ENCODE measurements around the gene PLXNA3.
"Not testable (repeated sequence)": the region's sequence is repeated elsewhere in the genome, so short reads cannot be mapped to it uniquely, and the experiment has no call there.

The PLXNA3 gene

DNA sequence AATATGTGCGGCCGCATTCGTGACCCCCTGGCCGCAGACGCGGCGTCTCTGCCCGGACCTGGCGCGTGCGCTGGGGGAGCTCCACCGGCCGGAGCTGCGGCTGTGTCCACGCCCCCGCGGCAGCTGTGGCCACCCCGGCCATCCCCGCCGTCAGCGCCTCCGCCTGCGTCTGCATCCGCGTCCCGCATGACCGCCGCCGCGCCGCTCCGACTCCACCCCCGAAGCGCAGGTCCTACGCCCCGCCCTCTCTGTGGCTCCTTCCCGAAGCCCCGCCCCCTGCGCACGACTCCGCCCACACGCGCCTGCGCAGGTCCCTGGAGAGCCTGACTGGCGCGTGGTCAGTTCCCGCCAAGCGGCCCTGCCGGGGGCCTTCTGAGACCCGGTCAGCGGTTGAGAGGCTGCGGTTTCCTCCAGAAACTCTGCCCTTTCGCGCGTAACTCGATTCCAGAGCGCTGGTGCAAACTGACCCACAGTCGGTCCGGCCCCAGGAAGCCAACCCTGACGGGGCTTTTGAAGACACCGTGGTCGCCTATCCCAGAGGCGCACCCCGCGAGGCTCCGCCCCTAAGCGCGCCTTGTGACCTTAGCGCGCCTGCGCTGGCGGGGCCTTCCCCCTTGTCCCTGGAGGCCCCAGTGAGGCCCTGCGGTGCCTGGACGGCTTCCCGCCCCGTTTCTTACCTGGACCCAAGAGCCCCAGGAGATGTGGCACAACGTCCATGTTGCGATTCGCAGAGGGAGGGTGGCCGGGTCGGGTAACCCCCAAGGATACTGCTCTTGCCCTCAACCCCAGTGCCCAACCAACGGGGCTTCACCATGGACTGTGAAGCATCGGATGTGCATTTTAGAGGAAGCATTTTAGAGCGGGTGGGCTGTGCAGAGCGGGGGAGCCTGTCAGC lies 20.9 kb downstream of the PLXNA3 start, which contains the start of gene LAGE3:
LAGE3 (minus strand) TSS at position 554 of the 895 bp plus-strand sequence; CDS start at position 188, 366 bp downstream.
- DNase-seq (ENCODE audit: low read depth in 2 of 2): peak; percentile 82

- DNase-seq (ENCODE audit: low read depth in 2 of 2): no peak
These were observed 23.1 kb downstream of the PLXNA3 start for GRCh38 chrX:154481195-154481594.

- no peak for DNase-seq (ENCODE audit: low read depth in 2 of 2)
These were observed 24.0 kb downstream of the PLXNA3 start for GRCh38 chrX:154481911-154482601.

DNA sequence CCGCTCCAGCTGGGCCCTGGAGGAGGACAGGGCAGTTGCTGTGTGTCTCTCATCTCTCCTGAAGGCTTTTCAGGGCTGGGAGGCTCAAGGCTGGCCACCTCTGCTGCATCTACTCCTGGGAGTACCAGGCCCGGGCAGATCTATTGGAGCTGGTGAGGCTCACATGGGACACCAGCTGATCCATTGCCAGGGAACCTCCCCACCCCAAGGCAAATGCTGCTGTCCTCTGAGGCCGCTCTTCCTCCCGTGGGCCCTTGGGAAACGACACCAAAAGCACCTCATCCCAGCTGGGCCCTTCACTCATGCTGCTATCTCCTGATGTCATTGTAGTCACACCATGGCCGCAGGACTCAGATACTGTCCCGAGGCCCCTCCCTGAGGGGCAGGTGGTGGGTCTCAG lies 24.7 kb downstream of the PLXNA3 start:
- no peak for DNase-seq (ENCODE audit: low read depth in 2 of 2)

- no peak for DNase-seq (ENCODE audit: low read depth in 2 of 2)
These were observed 25.2 kb downstream of the PLXNA3 start for GRCh38 chrX:154483325-154483724.

GRCh38 chrX:154484255-154485149 lies 26.4 kb downstream of the PLXNA3 start:
- no peak for DNase-seq (ENCODE audit: low read depth in 2 of 2)

DNA sequence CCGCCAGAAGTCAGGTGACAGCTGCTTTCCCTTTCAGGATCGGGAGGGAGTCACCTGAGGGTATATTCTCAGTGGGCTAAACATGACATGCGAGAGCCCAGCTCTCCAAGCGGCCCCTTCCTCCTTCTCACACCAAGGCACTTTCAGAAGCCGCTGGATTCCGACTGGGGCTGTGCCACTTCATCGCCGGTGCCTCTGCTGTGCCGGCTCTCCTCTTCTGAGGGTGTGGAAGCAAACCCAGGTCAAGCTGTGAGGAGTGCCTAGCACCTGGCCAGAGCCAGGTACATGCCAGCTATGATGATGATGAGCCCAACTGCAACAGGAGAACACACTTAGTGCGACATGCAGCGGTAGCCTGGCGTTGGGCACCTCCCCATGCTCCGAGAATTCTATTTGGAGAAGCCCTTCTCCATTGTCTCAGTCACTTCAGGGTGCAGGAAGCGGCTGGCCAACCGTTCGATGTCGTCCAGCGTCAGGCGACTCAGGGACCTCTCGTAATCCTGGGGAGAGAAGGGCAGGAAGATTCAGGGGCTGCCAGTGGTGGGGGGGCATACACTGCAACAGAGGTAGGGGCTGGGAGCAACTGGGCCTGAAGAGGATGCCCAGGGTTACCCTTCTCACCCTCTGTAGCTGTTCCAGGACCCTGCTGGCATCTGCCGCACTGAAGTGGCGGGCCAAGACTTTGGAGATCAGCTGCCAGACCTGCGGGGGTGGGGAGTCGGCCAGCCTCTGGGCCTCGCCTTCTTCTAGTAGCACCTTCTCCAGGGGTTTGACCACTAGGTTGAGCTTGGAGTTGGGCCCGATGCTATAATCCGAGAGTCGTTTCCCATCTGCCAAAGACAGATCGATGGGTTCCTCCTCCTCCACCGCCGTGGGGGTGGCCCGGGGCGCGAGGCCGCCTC lies 27.3 kb downstream of the PLXNA3 start:
- DNase-seq (ENCODE audit: low read depth in 2 of 2): no peak

DNA sequence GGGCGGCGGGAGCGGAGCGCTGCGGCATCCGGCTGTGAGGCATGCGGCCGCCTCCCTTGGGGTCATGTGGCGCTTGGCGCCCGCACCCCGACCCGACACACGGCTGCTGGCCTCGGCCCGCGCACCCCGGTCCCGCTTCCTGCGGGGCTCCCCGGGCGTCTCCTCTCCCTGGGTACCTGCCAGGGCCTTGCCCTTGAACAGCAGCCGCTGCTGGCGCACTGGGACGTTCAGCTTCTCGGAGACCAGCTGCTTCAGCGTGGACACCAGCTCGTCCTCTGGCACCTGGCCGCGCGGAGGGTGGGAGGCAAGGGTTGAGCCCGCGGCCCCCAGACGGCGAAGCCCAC lies 27.9 kb downstream of the PLXNA3 start:
- no peak for DNase-seq (ENCODE audit: low read depth in 2 of 2)

DNA sequence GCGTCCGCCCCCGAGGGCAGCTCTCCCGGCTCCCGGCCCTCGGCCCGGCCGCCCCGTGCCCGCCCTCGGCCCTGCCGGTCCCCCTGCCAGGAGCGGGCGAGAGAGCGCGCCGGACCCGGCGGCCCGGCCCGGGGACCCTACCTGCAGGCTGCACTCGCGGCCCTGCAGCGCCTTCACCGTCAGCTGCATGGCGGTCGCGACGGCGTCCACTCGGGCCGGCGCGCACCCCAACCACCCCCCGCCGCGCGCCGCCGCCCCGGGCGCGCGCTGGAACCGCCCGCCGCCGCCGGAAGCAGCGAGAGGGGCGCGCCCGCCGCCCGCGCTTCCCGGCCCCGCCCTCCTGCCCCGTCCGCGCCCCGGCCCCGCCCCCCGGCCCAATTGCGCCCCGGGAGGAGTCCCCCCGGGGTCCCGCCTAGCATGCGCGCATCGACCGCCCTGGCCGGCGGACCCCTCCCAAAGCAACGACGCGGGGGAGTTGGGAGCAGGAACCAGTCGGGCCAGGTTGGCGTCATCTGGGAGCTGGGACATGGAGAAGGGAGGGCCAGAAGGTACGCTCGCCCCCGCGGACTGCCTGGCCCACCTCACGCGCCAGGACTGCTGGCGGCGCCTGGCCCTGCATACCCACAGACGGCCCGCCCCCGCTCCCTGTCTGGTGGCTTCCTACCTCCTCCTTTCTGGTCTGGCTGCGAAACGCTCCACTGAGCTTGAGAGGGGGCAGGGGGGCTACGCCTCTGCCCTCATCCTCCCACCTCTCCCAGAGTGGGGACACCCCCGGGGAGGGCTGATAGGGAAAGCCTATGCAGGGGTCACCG lies 28.5 kb downstream of the PLXNA3 start, which contains the start of gene UBL4A:
UBL4A (minus strand) TSS at position 220 of the 812 bp plus-strand sequence; CDS start at position 189, 31 bp downstream.
- peak in 1 of 2 donors; percentile 24 for DNase-seq (ENCODE audit: low read depth in 2 of 2)

DNA sequence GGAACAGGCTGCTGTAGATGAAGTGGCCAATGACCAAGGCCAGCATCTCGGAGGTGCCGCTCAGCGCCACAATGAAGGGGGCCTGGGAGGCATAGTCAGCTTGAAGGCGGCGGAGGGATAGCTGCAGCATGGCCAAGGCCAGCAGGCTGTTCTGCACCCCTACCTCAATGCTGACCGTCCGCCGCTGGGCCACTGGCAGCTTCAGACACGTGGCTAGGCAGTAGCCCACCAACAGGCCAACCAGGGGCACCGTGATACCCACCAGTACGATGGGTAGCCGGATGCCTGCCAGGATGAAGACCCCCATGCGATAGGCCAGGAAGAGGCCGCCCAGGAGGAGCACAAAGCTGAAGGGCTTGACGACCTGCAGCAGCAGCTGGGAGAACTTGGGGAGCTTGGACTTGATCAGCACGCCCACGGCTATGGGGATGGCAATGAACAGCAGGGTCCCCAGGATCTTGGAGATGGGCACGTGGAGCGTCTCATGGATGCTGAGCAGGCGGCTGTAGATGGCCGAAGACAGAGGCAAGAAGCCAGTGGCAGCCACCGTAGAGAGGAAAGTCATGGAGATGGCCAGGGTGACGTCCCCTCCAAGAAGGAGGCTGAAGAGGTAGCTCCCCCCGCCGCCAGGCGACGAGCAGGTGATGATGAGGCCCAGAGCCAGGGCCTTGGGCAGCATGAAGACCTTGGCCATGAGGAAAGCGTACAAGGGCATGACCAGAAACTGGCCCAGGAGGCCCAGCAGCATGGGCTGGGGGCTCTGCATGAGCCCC lies 29.6 kb downstream of the PLXNA3 start:
- no peak for DNase-seq (ENCODE audit: low read depth in 2 of 2)

GRCh38 chrX:154488336-154489075 lies 30.4 kb downstream of the PLXNA3 start:
- no peak for DNase-seq (ENCODE audit: low read depth in 2 of 2)

- DNase-seq (ENCODE audit: low read depth in 2 of 2): no peak
These were observed 31.1 kb downstream of the PLXNA3 start for GRCh38 chrX:154489182-154489581.

GRCh38 chrX:154490021-154490413 lies 31.9 kb downstream of the PLXNA3 start:
- DNase-seq (ENCODE audit: low read depth in 2 of 2): no peak

GRCh38 chrX:154490414-154491083 lies 32.5 kb downstream of the PLXNA3 start, which contains the start of gene SLC10A3:
Gene SLC10A3, minus strand, starts transcription at chrX:154490629. Its CDS starts 1,689 bp downstream, at chrX:154488940.
- DNase-seq (ENCODE audit: low read depth in 2 of 2): peak; percentile 71 to 77

- DNase-seq (ENCODE audit: low read depth in 2 of 2): no peak
These were observed 36.6 kb downstream of the PLXNA3 start for GRCh38 chrX:154494715-154495114.

- no peak for DNase-seq (ENCODE audit: low read depth in 2 of 2)
These were observed 37.4 kb downstream of the PLXNA3 start for GRCh38 chrX:154495472-154495922.

GRCh38 chrX:154496591-154497137 lies 38.6 kb downstream of the PLXNA3 start:
- not testable (repeated sequence) for DNase-seq (ENCODE audit: low read depth in 2 of 2)
